Fibroblast of lung (primary cell): ENCODE data around the gene MMP11. TPM values are rescaled to one million over a fixed set of nuclear protein-coding genes. Genes with fewer than 3 reads are reported as not detected.

Experiments
- DNase-seq, 2 donors: peaks; one replicate each; pipeline versions ENCODE4 v3.0.0 to v3.0.0-alpha.2; 2010; ENCODE audit warnings: low read depth in 2 of 2
- H2AFZ ChIP-seq: 2 replicates; pipeline ENCODE4 v1.5.1; 2012; ENCODE audit warnings: low read length, control low read depth, inconsistent platforms
- H3K27ac ChIP-seq: 2 replicates; pipeline ENCODE4 v1.5.1; 2011; ENCODE audit warnings: low read length, control low read depth; ENCODE audit not compliant: insufficient read depth
- H3K27me3 ChIP-seq: 2 replicates; pipeline ENCODE4 v1.5.1; 2011; ENCODE audit warnings: mild to moderate bottlenecking, low read length; ENCODE audit not compliant: control insufficient read depth, insufficient read depth
- H3K36me3 ChIP-seq: 2 replicates; pipeline ENCODE4 v1.5.1; 2011; ENCODE audit warnings: low read length; ENCODE audit not compliant: control insufficient read depth, insufficient read depth
- H3K4me1 ChIP-seq: 2 replicates; pipeline ENCODE4 v1.5.1; 2011; ENCODE audit warnings: low read length; ENCODE audit not compliant: control insufficient read depth, insufficient read depth; ENCODE audit errors: extremely low read depth
- H3K4me2 ChIP-seq: 2 replicates; pipeline ENCODE4 v1.5.1; 2011; ENCODE audit warnings: low read length, control low read depth; ENCODE audit not compliant: insufficient read depth; ENCODE audit errors: extremely low read depth
- H3K4me3 ChIP-seq, 4 experiments: fragments of 200-600 bp in 1 of 4; sonication (generic) in 1 of 4; replicated peaks in 1 of 4; 2 replicates each; pipeline ENCODE4 v1.5.1; 2011 to 2016; ENCODE audit warnings: low read length in 4 of 4, low read depth in 3 of 4, mild to moderate bottlenecking in 3 of 4, control low read depth in 2 of 4, inconsistent platforms in 1 of 4, mixed read lengths in 1 of 4; ENCODE audit not compliant: insufficient read depth in 1 of 4; ENCODE audit errors: control extremely low read depth in 1 of 4
- H3K79me2 ChIP-seq: 2 replicates; pipeline ENCODE4 v1.5.1; 2012; ENCODE audit warnings: mild to moderate bottlenecking, low read length, inconsistent platforms; ENCODE audit not compliant: control insufficient read depth, insufficient read depth
- H3K9ac ChIP-seq: 2 replicates; pipeline ENCODE4 v1.5.1; 2011; ENCODE audit warnings: mild to moderate bottlenecking, low read length, control low read depth; ENCODE audit not compliant: insufficient read depth
- H3K9me3 ChIP-seq: 2 replicates; pipeline ENCODE4 v1.5.1; 2012; ENCODE audit warnings: low read depth, low read length; ENCODE audit not compliant: control insufficient read depth, insufficient read depth
- H4K20me1 ChIP-seq: 2 replicates; pipeline ENCODE4 v1.5.1; 2011; ENCODE audit warnings: low read length; ENCODE audit not compliant: control insufficient read depth, insufficient read depth; ENCODE audit errors: extremely low read depth
- EZH2 ChIP-seq: IDR thresholded peaks from 2 replicates; pipeline ENCODE4 v1.5.1; 2012; ENCODE audit warnings: low read length, control low read depth, mild to moderate bottlenecking; ENCODE audit errors: missing control alignments
- polyA plus RNA-seq, 2 donors: library from polyadenylated mRNA; depleted of rRNA in 1 of 2; stranded (reverse) in 1 of 2; unstranded in 1 of 2; fragments of >200 nt; gene quantifications; 2 replicates each; pipeline ENCODE4 v1.2.1, GENCODE V29; 2011 to 2012; ENCODE audit warnings: missing spikeins in 1 of 2
- total RNA-seq: library from RNA; depleted of rRNA; stranded (reverse); fragments of >200 nt; gene quantifications from 2 replicates; pipeline ENCODE4 v1.2.1, GENCODE V29; 2014
- TF ChIP-seq, protein P1 (sequence below), 2 donors: IDR thresholded peaks in 1 of 2; conservative IDR thresholded peaks in 1 of 2; 1 replicate in 1 of 2; 2 replicates in 1 of 2; pipeline ENCODE4 v1.5.1; 2011 to 2012; ENCODE audit warnings: low read length in 2 of 2, control low read depth in 1 of 2, inconsistent platforms in 1 of 2, low read depth in 1 of 2, mild to moderate bottlenecking in 1 of 2

MMP11 gene
- total and polyA plus RNA-seq, 2 donors (not counting 1 experiment from before 2014, with no cell fraction given), result 4.5 to 8.8 TPM

DNA sequence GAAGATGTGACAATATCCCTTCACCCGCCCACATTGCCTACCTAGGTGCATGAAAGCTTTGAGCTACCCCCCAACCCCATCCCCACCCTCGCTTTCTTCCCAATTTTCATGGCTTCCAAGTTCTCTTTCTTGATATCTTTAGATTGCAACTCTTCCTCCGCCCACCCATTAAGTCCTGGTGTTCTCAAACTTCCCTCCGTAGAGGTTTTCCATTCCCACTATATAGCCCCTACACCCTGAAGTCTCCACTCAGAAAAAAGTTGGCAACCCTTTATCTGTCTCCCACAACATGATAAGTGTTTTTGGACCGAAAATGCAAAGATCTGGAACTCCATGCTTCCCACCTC lies 22.3 kb upstream of the MMP11 start:
- Histone ChIP-seq H3K4me2 (peak overlapping the region; percentile 99), H4K20me1 (no peaks in the 10 kb centered on the region), H3K36me3 (no peaks in the 10 kb centered on the region), H3K79me2 (no peaks in the 10 kb centered on the region), H3K9ac (peak overlapping the region; percentile 73), H3K27ac (peak overlapping the region; percentile 42), H3K4me3 (peak overlapping the region; percentile 80 to 95 (median 85)), H3K27me3 (no peaks in the 10 kb centered on the region), H3K4me1 (no peaks in the 10 kb centered on the region), H3K9me3 (no peaks in the 10 kb centered on the region), H2AFZ (peak overlapping the region; percentile 83)
- no peak for DNase-seq
- TF ChIP-seq, protein P1, sequence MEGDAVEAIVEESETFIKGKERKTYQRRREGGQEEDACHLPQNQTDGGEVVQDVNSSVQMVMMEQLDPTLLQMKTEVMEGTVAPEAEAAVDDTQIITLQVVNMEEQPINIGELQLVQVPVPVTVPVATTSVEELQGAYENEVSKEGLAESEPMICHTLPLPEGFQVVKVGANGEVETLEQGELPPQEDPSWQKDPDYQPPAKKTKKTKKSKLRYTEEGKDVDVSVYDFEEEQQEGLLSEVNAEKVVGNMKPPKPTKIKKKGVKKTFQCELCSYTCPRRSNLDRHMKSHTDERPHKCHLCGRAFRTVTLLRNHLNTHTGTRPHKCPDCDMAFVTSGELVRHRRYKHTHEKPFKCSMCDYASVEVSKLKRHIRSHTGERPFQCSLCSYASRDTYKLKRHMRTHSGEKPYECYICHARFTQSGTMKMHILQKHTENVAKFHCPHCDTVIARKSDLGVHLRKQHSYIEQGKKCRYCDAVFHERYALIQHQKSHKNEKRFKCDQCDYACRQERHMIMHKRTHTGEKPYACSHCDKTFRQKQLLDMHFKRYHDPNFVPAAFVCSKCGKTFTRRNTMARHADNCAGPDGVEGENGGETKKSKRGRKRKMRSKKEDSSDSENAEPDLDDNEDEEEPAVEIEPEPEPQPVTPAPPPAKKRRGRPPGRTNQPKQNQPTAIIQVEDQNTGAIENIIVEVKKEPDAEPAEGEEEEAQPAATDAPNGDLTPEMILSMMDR (conservative IDR thresholded peaks at IDR 0.05 in 1 of 2, IDR thresholded peaks at IDR 0.05 in 1 of 2; ENCODE audit: low read depth in 1 of 2, low read length in 2 of 2), result no peak
- TF ChIP-seq EZH2, result no peak

DNA sequence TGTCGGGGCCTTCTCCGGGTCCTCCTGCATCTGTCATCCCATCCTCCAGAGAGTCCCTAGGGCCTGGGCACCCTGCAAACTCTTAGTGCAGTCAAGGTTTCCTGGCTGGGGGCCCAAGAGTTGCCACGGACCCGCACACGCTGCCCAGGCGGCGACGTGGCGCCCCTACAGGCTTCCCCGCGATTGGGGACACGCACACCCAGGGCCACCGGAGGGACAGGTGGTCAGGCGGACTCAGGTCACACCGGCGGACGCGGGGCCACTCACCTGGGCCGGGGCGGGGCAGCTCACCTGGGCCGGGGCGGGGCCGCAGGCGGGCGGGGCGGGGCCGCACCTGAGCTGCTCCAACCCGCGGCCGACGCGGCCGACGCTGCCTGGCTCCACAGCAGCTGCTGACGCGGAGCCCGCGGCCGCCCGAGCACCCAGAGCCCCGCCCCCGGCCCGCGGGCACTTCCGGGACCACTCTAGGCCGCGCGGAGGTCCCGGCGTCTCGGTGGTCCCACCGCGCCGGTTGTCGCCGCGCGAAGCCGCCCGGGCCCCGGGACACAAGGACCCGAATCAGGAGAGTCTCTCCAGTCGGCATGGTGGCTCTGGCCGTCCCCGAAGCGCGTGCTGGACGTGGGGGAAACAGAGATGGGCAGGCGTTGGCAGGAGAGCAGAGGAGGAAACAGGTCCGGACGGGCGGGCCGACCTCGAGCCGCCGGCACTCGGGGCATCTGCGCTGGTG lies 21.8 kb upstream of the MMP11 start, which contains the start of gene ZNF70:
TSS of gene ZNF70 (minus strand) at position 399 of the 727 bp plus-strand sequence. CDS start 5,972 bp downstream, outside the sequence.
- Histone ChIP-seq H3K4me2 (peak within 1 kb of the TSS; percentile 99), H3K9ac (peak within 1 kb of the TSS; percentile 84), H3K79me2 (no peaks in the 10 kb centered on the region), H3K4me1 (no peaks in the 10 kb centered on the region), H3K27ac (peak within 1 kb of the TSS; percentile 71), H3K36me3 (no peaks in the 10 kb centered on the region), H4K20me1 (no peaks in the 10 kb centered on the region), H3K9me3 (no peaks in the 10 kb centered on the region), H3K27me3 (no peaks in the 10 kb centered on the region), H2AFZ (peak within 1 kb of the TSS; percentile 96), H3K4me3 (peak within 1 kb of the TSS; percentile 80 to 95 (median 85))
- TF ChIP-seq, protein P1 (conservative IDR thresholded peaks at IDR 0.05 in 1 of 2, IDR thresholded peaks at IDR 0.05 in 1 of 2; ENCODE audit: low read depth in 1 of 2, low read length in 2 of 2), result peak in 1 of 2 donors; percentile 12
- no peak for TF ChIP-seq EZH2
- peak; percentile 76 to 77 for DNase-seq

DNA sequence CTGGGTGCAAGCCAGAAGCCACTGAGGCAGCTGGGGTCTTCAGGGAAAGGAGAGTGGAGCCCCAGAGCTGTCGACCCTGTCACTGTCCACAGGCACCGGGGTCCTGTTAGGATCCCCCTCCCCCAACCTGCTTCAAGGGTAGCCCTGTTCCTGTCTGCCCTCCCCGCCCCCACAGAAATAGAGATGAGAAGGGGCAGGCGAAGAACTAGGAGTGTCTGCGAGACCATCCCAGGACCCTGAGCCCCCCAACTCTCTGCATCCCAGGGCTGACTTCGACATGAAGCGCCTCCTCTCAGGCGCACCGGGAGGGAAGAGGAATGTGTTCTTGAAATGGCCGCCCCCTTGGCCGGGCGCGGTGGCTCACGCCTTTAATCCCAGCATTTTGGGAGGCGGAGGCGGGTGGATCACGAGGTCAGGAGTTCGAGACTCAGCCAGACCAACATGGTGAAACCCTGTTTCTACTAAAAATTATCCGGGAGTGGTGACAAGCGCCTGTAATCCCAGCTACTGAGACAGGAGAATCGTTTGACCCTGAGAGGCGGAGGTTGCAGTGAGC lies 21.1 kb upstream of the MMP11 start:
- Histone ChIP-seq H3K9me3 (no peaks in the 10 kb centered on the region), H3K27ac (peak overlapping the region; percentile 71), H3K79me2 (no peaks in the 10 kb centered on the region), H3K27me3 (no peaks in the 10 kb centered on the region), H3K4me2 (peak overlapping the region; percentile 87), H3K4me1 (no peaks in the 10 kb centered on the region), H3K9ac (peak overlapping the region; percentile 84), H3K4me3 (peak overlapping the region; percentile 56 to 80 (median 74)), H2AFZ (peak overlapping the region; percentile 96), H3K36me3 (no peaks in the 10 kb centered on the region), H4K20me1 (no peaks in the 10 kb centered on the region)
- TF ChIP-seq EZH2, result no peak
- TF ChIP-seq, protein P1 (conservative IDR thresholded peaks at IDR 0.05 in 1 of 2, IDR thresholded peaks at IDR 0.05 in 1 of 2; ENCODE audit: low read depth in 1 of 2, low read length in 2 of 2), result no peak
- DNase-seq, result peak in 1 of 2 donors; percentile 34
